ENCODE data around the gene PLEKHN1.
A peak's percentile ranks its signal among the peaks of the same experiment; 100 is the strongest.

The PLEKHN1 gene, protein sequence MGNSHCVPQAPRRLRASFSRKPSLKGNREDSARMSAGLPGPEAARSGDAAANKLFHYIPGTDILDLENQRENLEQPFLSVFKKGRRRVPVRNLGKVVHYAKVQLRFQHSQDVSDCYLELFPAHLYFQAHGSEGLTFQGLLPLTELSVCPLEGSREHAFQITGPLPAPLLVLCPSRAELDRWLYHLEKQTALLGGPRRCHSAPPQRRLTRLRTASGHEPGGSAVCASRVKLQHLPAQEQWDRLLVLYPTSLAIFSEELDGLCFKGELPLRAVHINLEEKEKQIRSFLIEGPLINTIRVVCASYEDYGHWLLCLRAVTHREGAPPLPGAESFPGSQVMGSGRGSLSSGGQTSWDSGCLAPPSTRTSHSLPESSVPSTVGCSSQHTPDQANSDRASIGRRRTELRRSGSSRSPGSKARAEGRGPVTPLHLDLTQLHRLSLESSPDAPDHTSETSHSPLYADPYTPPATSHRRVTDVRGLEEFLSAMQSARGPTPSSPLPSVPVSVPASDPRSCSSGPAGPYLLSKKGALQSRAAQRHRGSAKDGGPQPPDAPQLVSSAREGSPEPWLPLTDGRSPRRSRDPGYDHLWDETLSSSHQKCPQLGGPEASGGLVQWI

DNA sequence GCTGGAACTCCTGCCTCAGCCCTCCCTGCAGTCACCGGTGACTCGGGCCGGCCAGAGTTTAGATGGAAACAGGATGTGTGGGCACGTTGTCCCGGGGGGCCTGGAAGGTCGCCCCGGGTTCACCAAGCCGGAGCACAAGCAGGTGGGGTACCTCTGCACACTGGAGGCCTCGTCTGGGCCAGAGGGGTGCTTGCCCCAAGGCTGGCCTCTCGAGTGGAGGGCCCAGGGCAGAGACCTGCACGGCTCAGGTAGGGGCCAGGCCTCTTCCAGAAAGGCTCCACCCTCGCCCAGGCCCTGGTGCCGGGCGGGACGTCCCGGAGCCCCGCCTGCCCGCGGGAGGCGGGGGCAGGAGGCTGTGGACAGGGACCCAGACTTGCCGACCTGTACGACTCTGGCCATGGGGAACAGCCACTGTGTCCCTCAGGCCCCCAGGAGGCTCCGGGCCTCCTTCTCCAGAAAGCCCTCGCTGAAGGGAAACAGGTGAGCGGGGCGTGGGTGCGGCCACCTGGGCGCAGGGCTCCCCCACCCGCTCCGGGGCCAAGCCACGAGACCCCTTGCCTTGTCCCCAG lies at the start of gene PLEKHN1:
Gene PLEKHN1 (plus strand): TSS at position 348 of the 569 bp plus-strand sequence. CDS start 50 bp downstream, at position 398.
- Histone ChIP-seq H3K36me3 (replicated peaks; ENCODE audit: low read depth, low read length) (no peaks in the 10 kb centered on the region), H3K27me3 (ENCODE audit: low read depth, low read length) (no peaks in the 10 kb centered on the region), H3K9ac (ENCODE audit: low read length) (peak within 1 kb of the TSS; percentile 68), H3K27ac (ENCODE audit: low read length) (peak within 1 kb of the TSS; percentile 27; the same call in 1 of the 2 replicates), H3K4me3 (ENCODE audit: low read length) (peak within 1 kb of the TSS; percentile 83), H3K79me2 (ENCODE audit: low read length) (no peaks in the 10 kb centered on the region), H4K20me1 (ENCODE audit: insufficient read depth, low read length) (no peaks in the 10 kb centered on the region), H3K9me3 (ENCODE audit: insufficient read depth, low read length) (no peaks in the 10 kb centered on the region), H2AFZ (ENCODE audit: low read depth, low read length) (no peak within 1 kb of the TSS; the same call in 1 of the 2 replicates), H3K4me1 (ENCODE audit: low read length) (peaks cover 6% of the 10 kb centered on the region; the same call in 1 of the 2 replicates), H3K4me2 (ENCODE audit: low read length) (peak within 1 kb of the TSS; percentile 80)
- TF ChIP-seq, protein P1, sequence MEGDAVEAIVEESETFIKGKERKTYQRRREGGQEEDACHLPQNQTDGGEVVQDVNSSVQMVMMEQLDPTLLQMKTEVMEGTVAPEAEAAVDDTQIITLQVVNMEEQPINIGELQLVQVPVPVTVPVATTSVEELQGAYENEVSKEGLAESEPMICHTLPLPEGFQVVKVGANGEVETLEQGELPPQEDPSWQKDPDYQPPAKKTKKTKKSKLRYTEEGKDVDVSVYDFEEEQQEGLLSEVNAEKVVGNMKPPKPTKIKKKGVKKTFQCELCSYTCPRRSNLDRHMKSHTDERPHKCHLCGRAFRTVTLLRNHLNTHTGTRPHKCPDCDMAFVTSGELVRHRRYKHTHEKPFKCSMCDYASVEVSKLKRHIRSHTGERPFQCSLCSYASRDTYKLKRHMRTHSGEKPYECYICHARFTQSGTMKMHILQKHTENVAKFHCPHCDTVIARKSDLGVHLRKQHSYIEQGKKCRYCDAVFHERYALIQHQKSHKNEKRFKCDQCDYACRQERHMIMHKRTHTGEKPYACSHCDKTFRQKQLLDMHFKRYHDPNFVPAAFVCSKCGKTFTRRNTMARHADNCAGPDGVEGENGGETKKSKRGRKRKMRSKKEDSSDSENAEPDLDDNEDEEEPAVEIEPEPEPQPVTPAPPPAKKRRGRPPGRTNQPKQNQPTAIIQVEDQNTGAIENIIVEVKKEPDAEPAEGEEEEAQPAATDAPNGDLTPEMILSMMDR (IDR thresholded peaks at IDR 0.05; ENCODE audit: low read depth, low read length) = no peak
- TF ChIP-seq EZH2phosphoT487 (IDR thresholded peaks at IDR 0.05; ENCODE audit: low read depth) = no peak

DNA sequence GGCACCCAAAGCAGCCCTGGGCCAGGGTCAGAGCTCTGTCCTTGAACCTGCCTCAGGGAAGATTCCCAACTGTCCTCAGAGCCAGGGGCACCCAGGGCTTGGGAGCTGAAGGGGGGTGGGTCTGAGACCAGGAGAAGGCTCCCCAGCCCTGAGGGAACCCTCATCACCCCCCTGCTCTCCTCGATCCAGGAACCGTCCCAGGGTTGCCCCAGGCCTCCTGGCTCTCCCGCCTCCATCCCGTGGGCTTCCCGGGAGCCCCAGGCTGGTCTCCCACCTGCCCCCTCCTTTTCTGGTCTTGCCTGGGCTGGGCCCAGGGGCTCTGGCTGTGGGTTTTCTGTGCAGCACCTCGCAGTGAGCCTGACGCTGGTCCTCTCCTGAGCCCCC lies 49.2 kb upstream of the PLEKHN1 start:
- Histone ChIP-seq H3K79me2 (ENCODE audit: low read length) (no peaks in the 10 kb centered on the region), H3K27ac (ENCODE audit: low read length) (no peak overlapping the region), H3K4me1 (ENCODE audit: low read length) (0 out of 2 replicates have a peak, but pooled peaks cover 6% of the 10 kb centered on the region), H3K27me3 (ENCODE audit: low read depth, low read length) (peaks cover 39% of the 10 kb centered on the region), H3K9me3 (ENCODE audit: insufficient read depth, low read length) (no peaks in the 10 kb centered on the region), H3K4me3 (ENCODE audit: low read length) (no peak overlapping the region), H3K9ac (ENCODE audit: low read length) (no peak overlapping the region), H4K20me1 (ENCODE audit: insufficient read depth, low read length) (no peaks in the 10 kb centered on the region), H3K4me2 (ENCODE audit: low read length) (no peak overlapping the region), H3K36me3 (replicated peaks; ENCODE audit: low read depth, low read length) (no peaks in the 10 kb centered on the region), H2AFZ (ENCODE audit: low read depth, low read length) (no peak overlapping the region)
- no peak for TF ChIP-seq EZH2phosphoT487 (IDR thresholded peaks at IDR 0.05; ENCODE audit: low read depth)
- TF ChIP-seq, protein P1 (IDR thresholded peaks at IDR 0.05; ENCODE audit: low read depth, low read length) = no peak

DNA sequence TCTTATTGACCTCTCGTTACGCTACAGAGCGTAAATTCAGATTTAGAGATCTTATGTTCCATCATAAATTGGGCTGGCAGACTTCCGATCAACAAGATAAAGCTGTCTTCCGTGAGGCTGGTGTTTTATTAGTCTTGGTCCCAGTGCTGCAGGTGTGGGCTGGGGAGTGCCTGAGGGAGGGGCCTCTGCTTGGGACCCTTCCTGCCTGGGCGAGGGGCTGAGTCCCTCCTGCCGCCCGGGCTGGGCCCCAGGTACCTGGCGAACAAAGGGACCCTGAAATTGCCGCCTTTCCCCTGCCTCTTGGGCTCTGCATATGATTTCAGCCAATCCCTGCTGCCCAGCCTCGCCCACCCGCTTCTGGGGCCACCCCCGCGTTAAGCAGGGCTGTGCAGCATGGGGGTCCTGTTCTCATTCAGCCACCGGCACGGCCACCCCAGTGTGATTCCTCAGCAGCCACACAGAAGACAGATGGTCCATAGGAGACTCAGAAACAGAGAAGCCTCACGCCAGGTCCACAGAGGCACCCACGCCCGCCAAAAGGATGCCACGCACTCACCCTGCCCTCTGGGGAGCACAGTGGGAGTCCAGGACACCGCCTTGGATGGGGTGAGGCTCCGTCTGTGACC lies 48.7 kb upstream of the PLEKHN1 start:
- TF ChIP-seq EZH2phosphoT487 (IDR thresholded peaks at IDR 0.05; ENCODE audit: low read depth) = no peak
- TF ChIP-seq, protein P1 (IDR thresholded peaks at IDR 0.05; ENCODE audit: low read depth, low read length) = no peak
- 0 out of 2 replicates have a peak, but pooled peaks cover 6% of the 10 kb centered on the region for H3K4me1 ChIP-seq (ENCODE audit: low read length)

More for the DNA sequence above, 48.7 kb upstream of the PLEKHN1 start:
- no peak overlapping the region for H2AFZ ChIP-seq (ENCODE audit: low read depth, low read length)
- no peak overlapping the region for H3K9ac ChIP-seq (ENCODE audit: low read length)
- H3K4me3 ChIP-seq (ENCODE audit: low read length) = no peak overlapping the region
- no peaks in the 10 kb centered on the region for H3K79me2 ChIP-seq (ENCODE audit: low read length)
- peaks cover 39% of the 10 kb centered on the region for H3K27me3 ChIP-seq (ENCODE audit: low read depth, low read length)
- H3K27ac ChIP-seq (ENCODE audit: low read length) = no peak overlapping the region
- H3K36me3 ChIP-seq (replicated peaks; ENCODE audit: low read depth, low read length) = no peaks in the 10 kb centered on the region
- no peaks in the 10 kb centered on the region for H3K9me3 ChIP-seq (ENCODE audit: insufficient read depth, low read length)
- no peak overlapping the region for H3K4me2 ChIP-seq (ENCODE audit: low read length)
- no peaks in the 10 kb centered on the region for H4K20me1 ChIP-seq (ENCODE audit: insufficient read depth, low read length)

Measured in OCI-LY3 (cell line).